Cardiac muscle cell (in vitro differentiated cells and primary cell): ENCODE data around the gene CAMSAP3. TPM values are rescaled to one million over a fixed set of nuclear protein-coding genes. Genes with fewer than 3 reads are reported as not detected.

Experiments used
- DNase-seq, 2 donors: peaks; one replicate each; pipeline versions ENCODE4 v3.0.0 to v3.0.0-alpha.2; 2010 to 2017; ENCODE audit warnings: low read depth in 1 of 2, low spot score in 1 of 2
- H3K27ac ChIP-seq: fragments of 200-600 bp; sonication (generic); 2 replicates; pipeline ENCODE4 v1.5.1; 2016
- H3K27me3 ChIP-seq: fragments of 200-600 bp; sonication (generic); 2 replicates; pipeline ENCODE4 v1.6.0; 2016; ENCODE audit warnings: control low read depth
- H3K36me3 ChIP-seq: fragments of 200-600 bp; sonication (generic); 2 replicates; pipeline ENCODE4 v1.5.1; 2016; ENCODE audit warnings: control low read depth
- H3K4me1 ChIP-seq: fragments of 200-600 bp; sonication (generic); 2 replicates; pipeline ENCODE4 v1.8.1; 2017; ENCODE audit warnings: low read depth, mild to moderate bottlenecking, mixed run types
- H3K4me3 ChIP-seq: fragments of 200-600 bp; sonication (generic); 2 replicates; pipeline ENCODE4 v1.5.1; 2016; ENCODE audit warnings: mild to moderate bottlenecking
- H3K9me3 ChIP-seq: fragments of 200-600 bp; sonication (generic); 2 replicates; pipeline ENCODE4 v1.5.1; 2017; ENCODE audit warnings: low read depth, mild to moderate bottlenecking, control low read depth
- polyA plus RNA-seq: library from polyadenylated mRNA; unstranded; fragments of >200 nt; fragmentation: Nextera tagmentation; extraction: Ambion mirVana; gene quantifications from 2 replicates; pipeline ENCODE4 v1.2.1, GENCODE V29; 2016
- total RNA-seq: library from RNA; depleted of rRNA; stranded (reverse); fragments of >200 nt; gene quantifications from 2 replicates; pipeline ENCODE4 v1.2.3, GENCODE V29; 2016
- TF ChIP-seq, protein P1 (sequence below): IDR thresholded peaks from 2 replicates; pipeline ENCODE4 v1.5.1; 2012; ENCODE audit warnings: low read depth, mild to moderate bottlenecking, low read length

CAMSAP3 gene
- total and polyA plus RNA-seq, 2 experiments from 2014 or later = 10.8 to 13.5 TPM

DNA sequence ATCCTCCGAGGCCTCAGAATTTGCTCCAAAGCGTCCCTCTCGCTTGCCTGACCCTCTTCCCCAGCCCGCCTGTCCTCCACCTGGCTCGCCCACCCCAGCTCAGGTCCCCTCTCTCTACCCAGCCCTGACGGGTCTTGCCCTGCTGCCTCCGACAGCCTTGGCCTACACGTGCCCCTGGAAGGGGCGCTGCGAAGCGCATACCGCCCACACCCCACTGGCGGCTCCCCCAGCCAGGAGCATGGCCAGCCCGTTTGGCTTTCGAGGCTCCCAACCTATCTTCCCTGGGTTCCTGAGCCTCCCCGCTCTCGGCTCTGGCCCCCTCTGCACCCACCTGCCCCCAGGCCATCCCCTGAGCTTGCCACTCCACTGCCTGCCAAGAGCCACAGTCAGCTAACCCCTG, 29.1 kb downstream of the CAMSAP3 start:
- Histone ChIP-seq H3K9me3 (no peaks in the 10 kb centered on the region), H3K27me3 (no peaks in the 10 kb centered on the region), H3K4me1 (peaks cover 6% of the 10 kb centered on the region), H3K27ac (no peak overlapping the region), H3K36me3 (peaks cover 18% of the 10 kb centered on the region), H3K4me3 (no peak overlapping the region)
- TF ChIP-seq, protein P1, sequence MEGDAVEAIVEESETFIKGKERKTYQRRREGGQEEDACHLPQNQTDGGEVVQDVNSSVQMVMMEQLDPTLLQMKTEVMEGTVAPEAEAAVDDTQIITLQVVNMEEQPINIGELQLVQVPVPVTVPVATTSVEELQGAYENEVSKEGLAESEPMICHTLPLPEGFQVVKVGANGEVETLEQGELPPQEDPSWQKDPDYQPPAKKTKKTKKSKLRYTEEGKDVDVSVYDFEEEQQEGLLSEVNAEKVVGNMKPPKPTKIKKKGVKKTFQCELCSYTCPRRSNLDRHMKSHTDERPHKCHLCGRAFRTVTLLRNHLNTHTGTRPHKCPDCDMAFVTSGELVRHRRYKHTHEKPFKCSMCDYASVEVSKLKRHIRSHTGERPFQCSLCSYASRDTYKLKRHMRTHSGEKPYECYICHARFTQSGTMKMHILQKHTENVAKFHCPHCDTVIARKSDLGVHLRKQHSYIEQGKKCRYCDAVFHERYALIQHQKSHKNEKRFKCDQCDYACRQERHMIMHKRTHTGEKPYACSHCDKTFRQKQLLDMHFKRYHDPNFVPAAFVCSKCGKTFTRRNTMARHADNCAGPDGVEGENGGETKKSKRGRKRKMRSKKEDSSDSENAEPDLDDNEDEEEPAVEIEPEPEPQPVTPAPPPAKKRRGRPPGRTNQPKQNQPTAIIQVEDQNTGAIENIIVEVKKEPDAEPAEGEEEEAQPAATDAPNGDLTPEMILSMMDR = no peak
- DNase-seq = no peak

DNA sequence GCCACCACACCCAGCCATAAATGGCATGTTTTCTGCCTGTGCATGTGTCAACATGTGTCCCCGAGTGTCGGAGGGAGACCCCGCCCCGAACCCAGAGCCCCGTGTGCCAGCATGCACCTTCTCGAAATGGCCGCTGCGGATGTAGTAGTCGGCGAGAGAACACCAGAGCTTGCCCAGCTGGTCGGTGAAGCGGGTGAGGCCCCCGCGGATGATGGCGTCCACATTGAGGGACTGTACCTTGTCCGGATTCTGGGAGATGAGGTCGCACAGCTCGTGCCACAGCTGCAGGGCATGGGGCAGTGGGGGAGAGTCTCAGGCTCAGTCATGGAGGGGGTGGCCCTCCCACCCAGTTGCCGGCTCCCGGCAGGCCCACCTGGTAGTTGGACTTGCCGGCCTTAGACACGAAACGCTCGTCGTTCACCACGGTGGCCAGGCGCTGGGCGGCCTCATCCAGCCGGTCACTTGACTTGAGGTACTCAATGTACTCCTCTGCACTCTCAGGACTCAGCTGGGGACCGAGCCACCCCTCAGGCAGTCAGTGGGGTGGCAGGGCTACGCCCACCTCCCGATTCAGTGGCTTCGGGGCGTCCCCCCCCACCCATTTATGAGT, 30.2 kb downstream of the CAMSAP3 start:
- TF ChIP-seq, protein P1 = no peak
- Histone ChIP-seq H3K36me3 (peaks cover 14% of the 10 kb centered on the region), H3K9me3 (no peaks in the 10 kb centered on the region), H3K4me3 (no peak overlapping the region), H3K27ac (no peak overlapping the region), H3K27me3 (no peaks in the 10 kb centered on the region), H3K4me1 (peaks cover 6% of the 10 kb centered on the region)
- no peak for DNase-seq

- Histone ChIP-seq H3K27me3 (no peaks in the 10 kb centered on the region), H3K36me3 (peaks cover 8% of the 10 kb centered on the region), H3K9me3 (no peaks in the 10 kb centered on the region), H3K27ac (no peak overlapping the region), H3K4me1 (peaks cover 6% of the 10 kb centered on the region), H3K4me3 (no peak overlapping the region)
- DNase-seq = no peak
- TF ChIP-seq, protein P1 = no peak
Observed at GRCh38 chr19:7627166-7627565, 31.5 kb downstream of the CAMSAP3 start.

DNA sequence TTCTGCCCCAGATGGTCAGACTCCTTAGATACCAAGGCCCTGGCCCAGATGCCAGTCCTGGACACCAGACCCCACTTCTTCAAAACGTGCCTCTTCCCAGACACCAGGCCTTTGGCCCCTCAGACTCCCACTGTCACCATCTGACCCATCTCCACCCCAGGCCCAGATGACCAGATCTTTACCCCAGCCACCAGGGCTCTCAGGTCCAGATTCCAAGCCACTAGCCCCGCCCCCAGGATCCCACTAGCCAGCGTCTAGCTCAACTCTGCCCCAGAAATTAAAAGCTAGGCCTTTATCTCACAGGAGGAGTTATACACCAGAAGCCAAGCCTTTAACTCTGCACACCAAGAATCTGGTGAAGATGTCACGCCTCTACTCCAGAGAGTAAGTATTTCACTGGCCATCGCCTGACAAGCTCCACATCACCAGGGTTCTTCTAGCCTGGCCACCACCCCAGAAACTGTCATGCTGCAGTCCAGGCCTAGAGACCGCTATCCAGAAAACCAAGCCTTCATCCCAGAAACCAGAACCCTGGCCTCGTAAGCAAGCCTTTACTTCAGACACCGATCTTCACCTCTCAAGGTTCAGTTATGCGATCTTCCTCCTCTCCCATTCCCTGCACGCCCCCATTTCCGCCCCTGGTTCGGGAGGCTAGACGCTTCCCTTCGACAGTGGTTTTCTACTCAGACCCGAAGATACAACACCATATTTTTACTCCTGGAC, 33.1 kb downstream of the CAMSAP3 start:
- H3K27me3 ChIP-seq = no peaks in the 10 kb centered on the region
- TF ChIP-seq, protein P1 = no peak
- no peaks in the 10 kb centered on the region for H3K9me3 ChIP-seq
- H3K27ac ChIP-seq = peak overlapping the region; percentile 49
- DNase-seq = no peak
- peaks cover 6% of the 10 kb centered on the region for H3K4me1 ChIP-seq
- H3K4me3 ChIP-seq = peak overlapping the region; percentile 94
- H3K36me3 ChIP-seq = peaks cover 3% of the 10 kb centered on the region

DNA sequence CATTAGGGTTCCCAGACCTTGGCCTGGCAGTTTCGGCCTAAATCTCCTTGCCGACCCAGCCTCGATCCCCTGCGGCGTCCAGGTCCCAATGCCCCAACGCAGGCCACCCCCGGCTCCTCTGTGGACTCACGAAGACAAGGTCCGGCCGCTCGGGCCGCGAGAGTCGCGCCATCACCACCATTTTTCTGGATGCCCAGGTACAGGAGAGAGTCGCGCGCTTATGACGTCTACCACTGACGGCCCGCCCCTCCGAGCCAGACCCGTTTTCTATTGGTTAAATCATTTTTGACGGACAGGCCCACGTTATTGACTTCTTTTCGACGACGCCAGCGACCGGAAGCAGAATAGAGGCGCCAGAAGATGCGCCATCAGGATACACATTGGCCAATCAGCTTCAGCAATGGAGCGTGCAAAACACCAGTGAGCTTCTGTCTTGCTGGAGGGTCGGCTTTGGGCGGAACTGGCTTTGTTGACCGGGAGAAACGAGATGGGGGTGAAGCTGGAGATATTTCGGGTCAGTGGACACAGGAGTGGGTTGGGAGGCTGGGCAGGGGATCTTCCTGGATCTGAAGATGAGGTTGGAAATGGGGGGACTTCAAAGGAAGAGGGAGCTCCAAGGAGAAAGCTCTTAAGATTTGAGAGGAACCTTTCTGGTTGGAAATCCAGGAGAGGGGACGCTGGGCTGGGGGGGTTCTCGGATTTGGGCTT, 33.8 kb downstream of the CAMSAP3 start, which contains the start of the genes PET100 and XAB2:
PET100 (plus strand) TSS at position 447 of the 708 bp plus-strand sequence; CDS start at position 488, 41 bp downstream.
XAB2 (minus strand) TSS at position 199 of the 708 bp plus-strand sequence; CDS start at position 181, 18 bp downstream.
- peaks cover 3% of the 10 kb centered on the region for H3K36me3 ChIP-seq
- peaks cover 6% of the 10 kb centered on the region for H3K4me1 ChIP-seq
- DNase-seq = peak; percentile 98 to 99
- H3K9me3 ChIP-seq = no peaks in the 10 kb centered on the region
- H3K27me3 ChIP-seq = no peaks in the 10 kb centered on the region
- peak within 1 kb of the TSS; percentile 94 for H3K4me3 ChIP-seq
- peak within 1 kb of the TSS; percentile 49 for H3K27ac ChIP-seq
- TF ChIP-seq, protein P1 = no peak
